Colonic mucosa (tissue), 4 donors: ENCODE data around the gene TGOLN2. TPM values are rescaled to one million over a fixed set of nuclear protein-coding genes. Genes with fewer than 3 reads are reported as not detected.
"Not testable (repeated sequence)": the region's sequence is repeated elsewhere in the genome, so short reads cannot be mapped to it uniquely, and the experiment has no call there.

Experiments used
- DNase-seq: peaks from one replicate; pipeline ENCODE4 v3.0.0-alpha.2; 2020
- H3K27ac ChIP-seq: fragments of 200-600 bp; one replicate; pipeline ENCODE4 v1.8.0; 2021
- H3K27me3 ChIP-seq: fragments of 200-600 bp; one replicate; pipeline ENCODE4 v1.8.0; 2021
- H3K36me3 ChIP-seq: fragments of 200-600 bp; one replicate; pipeline ENCODE4 v1.8.0; 2021
- H3K4me1 ChIP-seq: fragments of 200-600 bp; one replicate; pipeline ENCODE4 v1.8.0; 2021; ENCODE audit warnings: mild to moderate bottlenecking
- H3K4me3 ChIP-seq: fragments of 200-600 bp; one replicate; pipeline ENCODE4 v1.8.0; 2021
- H3K9ac ChIP-seq, 2 donors: one replicate each; pipeline ENCODE4 v1.7.0; 2013; ENCODE audit warnings: control low read depth in 2 of 2, low read depth in 2 of 2, low read length in 2 of 2
- H3K9me3 ChIP-seq: fragments of 200-600 bp; one replicate; pipeline ENCODE4 v1.8.0; 2021
- intact Hi-C: fragments of 100-400 bp; cut with DNase I; formaldehyde crosslinking; loops from one replicate; pipeline ENCODE4 v1.14.1; 2022
- total RNA-seq, 2 donors: library from RNA; stranded (reverse); fragmentation: NEBNext Ultra II Directional in 1 of 2; extraction: Animal tissue kit (Norgen Biotek cat#: 25700) in 1 of 2; gene quantifications; one replicate each; pipeline ENCODE4 v1.2.1, GENCODE V29; 2021
- TF ChIP-seq, protein P1 (sequence below): fragments of 200-600 bp; IDR thresholded peaks from one replicate; pipeline ENCODE4 v1.8.0; 2022; ENCODE audit warnings: antibody characterized with exemption, mild to moderate bottlenecking
- donor health status: healthy.
- donor health status: DM: no; HTN: no; CAD: no.
- donor health status: DM: no; HTN: no; CAD: no.

TGOLN2 gene
- total RNA-seq, 2 donors from 2014 or later, result 140 to 162 TPM

GRCh38 chr2:85330839-85331636, 3.2 kb upstream of the TGOLN2 start:
- Histone ChIP-seq H3K27me3 (no peaks in the 10 kb centered on the region), H3K9me3 (no peaks in the 10 kb centered on the region), H3K36me3 (no peaks in the 10 kb centered on the region), H3K4me3 (no peak overlapping the region), H3K9ac (no peak overlapping the region), H3K4me1 (no peaks in the 10 kb centered on the region), H3K27ac (no peak overlapping the region)
- TF ChIP-seq, protein P1, sequence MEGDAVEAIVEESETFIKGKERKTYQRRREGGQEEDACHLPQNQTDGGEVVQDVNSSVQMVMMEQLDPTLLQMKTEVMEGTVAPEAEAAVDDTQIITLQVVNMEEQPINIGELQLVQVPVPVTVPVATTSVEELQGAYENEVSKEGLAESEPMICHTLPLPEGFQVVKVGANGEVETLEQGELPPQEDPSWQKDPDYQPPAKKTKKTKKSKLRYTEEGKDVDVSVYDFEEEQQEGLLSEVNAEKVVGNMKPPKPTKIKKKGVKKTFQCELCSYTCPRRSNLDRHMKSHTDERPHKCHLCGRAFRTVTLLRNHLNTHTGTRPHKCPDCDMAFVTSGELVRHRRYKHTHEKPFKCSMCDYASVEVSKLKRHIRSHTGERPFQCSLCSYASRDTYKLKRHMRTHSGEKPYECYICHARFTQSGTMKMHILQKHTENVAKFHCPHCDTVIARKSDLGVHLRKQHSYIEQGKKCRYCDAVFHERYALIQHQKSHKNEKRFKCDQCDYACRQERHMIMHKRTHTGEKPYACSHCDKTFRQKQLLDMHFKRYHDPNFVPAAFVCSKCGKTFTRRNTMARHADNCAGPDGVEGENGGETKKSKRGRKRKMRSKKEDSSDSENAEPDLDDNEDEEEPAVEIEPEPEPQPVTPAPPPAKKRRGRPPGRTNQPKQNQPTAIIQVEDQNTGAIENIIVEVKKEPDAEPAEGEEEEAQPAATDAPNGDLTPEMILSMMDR, result no peak
- DNase-seq, result no peak
- intact Hi-C loops, result no loop called here

- H3K27ac ChIP-seq, H3K36me3 ChIP-seq, H3K4me1 ChIP-seq, H3K27me3 ChIP-seq, intact Hi-C loops, H3K9me3 ChIP-seq, H3K4me3 ChIP-seq, H3K9ac ChIP-seq, DNase-seq: not testable (repeated sequence)
These were observed 1.9 kb upstream of the TGOLN2 start for GRCh38 chr2:85329701-85330100.

DNA sequence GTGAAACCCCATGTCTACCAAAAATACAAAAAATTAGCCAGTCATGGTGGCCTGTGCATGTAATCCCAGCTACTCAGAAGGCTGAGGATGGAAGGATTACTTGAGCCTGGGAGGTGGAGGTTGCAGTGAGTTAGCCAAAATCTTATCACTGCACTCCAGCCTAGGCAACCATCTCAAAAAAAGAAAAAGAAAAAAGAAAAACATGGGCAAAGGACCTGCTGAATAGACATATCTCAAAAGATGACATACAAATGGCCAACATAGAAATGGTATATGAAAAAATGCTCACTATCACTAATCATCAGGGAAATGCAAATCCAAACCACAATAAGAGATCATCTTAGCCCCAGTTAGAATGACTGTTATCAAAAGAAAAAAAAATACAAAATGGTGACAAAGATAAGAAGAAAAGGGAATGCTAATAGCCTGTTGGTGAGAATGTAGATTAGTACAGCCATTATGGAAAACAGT, 1.4 kb upstream of the TGOLN2 start:
- TF ChIP-seq, protein P1, result no peak
- H3K4me1 ChIP-seq, result peaks cover 10% of the 10 kb centered on the region
- DNase-seq, result no peak
- H3K27me3 ChIP-seq, result no peaks in the 10 kb centered on the region
- intact Hi-C loops, result no loop called here
- no peak overlapping the region for H3K4me3 ChIP-seq
- H3K27ac ChIP-seq, result no peak overlapping the region
- H3K36me3 ChIP-seq, result no peaks in the 10 kb centered on the region
- H3K9me3 ChIP-seq, result no peaks in the 10 kb centered on the region
- no peak overlapping the region for H3K9ac ChIP-seq

- H3K36me3 ChIP-seq, result peaks cover 5% of the 10 kb centered on the region
- peaks cover 11% of the 10 kb centered on the region for H3K4me1 ChIP-seq
- H3K4me3 ChIP-seq, result peak overlapping the region; percentile 61
- DNase-seq, result peak; percentile 65
- H3K27me3 ChIP-seq, result no peaks in the 10 kb centered on the region
- TF ChIP-seq, protein P1, result no peak
- peak overlapping the region; percentile 88 for H3K27ac ChIP-seq
- intact Hi-C loops, result no loop called here
- no peaks in the 10 kb centered on the region for H3K9me3 ChIP-seq
- peak overlapping the region; percentile 60 to 97 for H3K9ac ChIP-seq
These were observed 498 bp downstream of the TGOLN2 start for GRCh38 chr2:85327160-85327821.

DNA sequence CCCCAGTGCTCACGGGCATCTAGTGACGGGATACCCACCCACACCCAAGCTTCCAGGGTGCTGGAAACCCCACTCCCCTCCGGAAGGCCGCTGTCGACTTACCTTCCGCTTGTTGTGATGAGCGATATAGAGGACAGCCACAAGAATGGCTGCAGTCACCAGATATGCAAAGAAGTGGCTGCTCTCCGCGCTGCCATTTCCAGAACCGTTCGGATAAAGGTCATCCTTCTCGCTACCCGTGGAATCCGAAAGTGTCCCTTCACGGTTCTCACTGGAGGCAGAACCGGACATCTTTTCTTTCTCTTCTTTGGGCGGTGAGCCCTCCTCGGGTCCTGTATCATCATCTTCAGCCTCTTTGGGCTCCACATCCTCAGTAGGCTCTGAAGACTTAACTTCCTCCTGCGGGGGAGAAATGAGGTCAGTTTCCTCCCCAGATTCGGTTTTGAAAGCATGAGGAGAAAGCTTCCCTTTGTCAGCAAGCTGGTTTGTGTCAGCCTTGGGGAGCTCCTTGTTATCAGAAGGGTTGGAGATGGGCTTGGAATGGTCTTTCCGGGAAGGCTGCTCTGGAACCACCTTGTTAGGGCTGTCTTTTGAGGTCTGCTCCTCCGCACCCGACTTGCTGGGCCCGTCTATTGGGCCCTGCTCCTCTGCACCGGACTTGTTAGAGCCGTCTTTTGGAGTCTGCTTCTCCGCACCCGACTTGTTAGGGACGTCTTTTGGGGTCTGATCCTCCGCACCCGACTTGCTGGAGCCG, 1.2 kb downstream of the TGOLN2 start:
- intact Hi-C loops, result no loop called here
- peak overlapping the region; percentile 61 for H3K4me3 ChIP-seq
- TF ChIP-seq, protein P1, result no peak
- H3K9ac ChIP-seq, result peak overlapping the region; percentile 60 to 97
- H3K36me3 ChIP-seq, result peaks cover 5% of the 10 kb centered on the region
- peak; percentile 50 for DNase-seq
- peaks cover 11% of the 10 kb centered on the region for H3K4me1 ChIP-seq
- H3K9me3 ChIP-seq, result no peaks in the 10 kb centered on the region
- no peaks in the 10 kb centered on the region for H3K27me3 ChIP-seq
- peak overlapping the region; percentile 88 for H3K27ac ChIP-seq
